Nephron (organoid): ENCODE results near the gene EPSTI1.
A peak's percentile ranks its signal among the peaks of the same experiment; 100 is the strongest.

Source experiments
- H3K27ac Mint-ChIP-seq, 3 experiments: 2 replicates each; pipeline ENCODE4 v1.8.0; 2020; ENCODE audit warnings: mixed read lengths in 3 of 3, mild to moderate bottlenecking in 2 of 3, moderate library complexity in 1 of 3
- H3K27me3 Mint-ChIP-seq: 2 replicates; pipeline ENCODE4 v1.8.0; 2021; ENCODE audit warnings: low read depth, mild to moderate bottlenecking, moderate library complexity, mixed read lengths
- H3K36me3 Mint-ChIP-seq: 2 replicates; pipeline ENCODE4 v1.8.0; 2020; ENCODE audit warnings: low read depth, mixed read lengths
- H3K4me1 Mint-ChIP-seq: 2 replicates; pipeline ENCODE4 v1.8.0; 2020; ENCODE audit warnings: mixed read lengths
- H3K4me3 Mint-ChIP-seq, 3 experiments: 2 replicates each; pipeline ENCODE4 v1.8.0; 2020; ENCODE audit warnings: mild to moderate bottlenecking in 3 of 3, mixed read lengths in 3 of 3, moderate library complexity in 2 of 3
- H3K9me3 Mint-ChIP-seq: 2 replicates; pipeline ENCODE4 v1.8.0; 2020; ENCODE audit warnings: mixed read lengths
- TF ChIP-seq, protein P1 (sequence below), 3 experiments: fragments of 200-600 bp; sonication (generic); IDR thresholded peaks; one replicate each; pipeline ENCODE4 v1.5.0; 2021; ENCODE audit warnings: antibody characterized with exemption in 3 of 3; ENCODE audit not compliant: unreplicated experiment in 3 of 3

Gene EPSTI1

GRCh38 chr13:42875475-42876269 is 116.4 kb downstream of the EPSTI1 start:
- H3K27me3 Mint-ChIP-seq = peaks cover 30% of the 10 kb centered on the region
- peaks cover 4% of the 10 kb centered on the region for H3K9me3 Mint-ChIP-seq
- peak overlapping the region; percentile 54 to 92 (median 74) for H3K27ac Mint-ChIP-seq
- peak overlapping the region in 1 of 3 experiments; percentile 6 for H3K4me3 Mint-ChIP-seq
- TF ChIP-seq, protein P1, sequence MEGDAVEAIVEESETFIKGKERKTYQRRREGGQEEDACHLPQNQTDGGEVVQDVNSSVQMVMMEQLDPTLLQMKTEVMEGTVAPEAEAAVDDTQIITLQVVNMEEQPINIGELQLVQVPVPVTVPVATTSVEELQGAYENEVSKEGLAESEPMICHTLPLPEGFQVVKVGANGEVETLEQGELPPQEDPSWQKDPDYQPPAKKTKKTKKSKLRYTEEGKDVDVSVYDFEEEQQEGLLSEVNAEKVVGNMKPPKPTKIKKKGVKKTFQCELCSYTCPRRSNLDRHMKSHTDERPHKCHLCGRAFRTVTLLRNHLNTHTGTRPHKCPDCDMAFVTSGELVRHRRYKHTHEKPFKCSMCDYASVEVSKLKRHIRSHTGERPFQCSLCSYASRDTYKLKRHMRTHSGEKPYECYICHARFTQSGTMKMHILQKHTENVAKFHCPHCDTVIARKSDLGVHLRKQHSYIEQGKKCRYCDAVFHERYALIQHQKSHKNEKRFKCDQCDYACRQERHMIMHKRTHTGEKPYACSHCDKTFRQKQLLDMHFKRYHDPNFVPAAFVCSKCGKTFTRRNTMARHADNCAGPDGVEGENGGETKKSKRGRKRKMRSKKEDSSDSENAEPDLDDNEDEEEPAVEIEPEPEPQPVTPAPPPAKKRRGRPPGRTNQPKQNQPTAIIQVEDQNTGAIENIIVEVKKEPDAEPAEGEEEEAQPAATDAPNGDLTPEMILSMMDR (IDR thresholded peaks at IDR 0.05; ENCODE audit: unreplicated experiment in 3 of 3) = peak; percentile 43 to 46 (median 43)
- peaks cover 7% of the 10 kb centered on the region for H3K36me3 Mint-ChIP-seq
- H3K4me1 Mint-ChIP-seq = peaks cover 57% of the 10 kb centered on the region

DNA sequence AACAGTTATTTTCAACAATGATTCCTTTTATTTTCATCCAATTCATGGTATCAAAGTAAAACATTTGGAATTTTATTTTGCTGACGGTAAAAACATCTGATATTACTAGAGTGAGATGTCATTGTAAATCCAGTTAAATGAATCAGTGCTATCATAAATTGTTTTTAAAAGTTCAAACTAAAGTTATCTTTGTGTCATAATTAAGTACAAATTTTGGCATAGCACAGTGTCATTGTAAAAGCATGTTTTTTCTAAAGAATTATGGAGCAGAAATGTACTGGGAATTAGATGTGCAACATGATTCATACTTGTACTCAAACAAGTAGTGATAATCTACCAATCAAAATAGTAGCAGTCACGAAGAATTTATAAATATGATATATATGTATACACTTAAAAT is 117.8 kb downstream of the EPSTI1 start:
- peaks cover 2% of the 10 kb centered on the region for H3K9me3 Mint-ChIP-seq
- H3K27ac Mint-ChIP-seq = peak overlapping the region; percentile 10 to 29 (median 22)
- peaks cover 38% of the 10 kb centered on the region for H3K27me3 Mint-ChIP-seq
- peaks cover 46% of the 10 kb centered on the region for H3K4me1 Mint-ChIP-seq
- TF ChIP-seq, protein P1 (IDR thresholded peaks at IDR 0.05; ENCODE audit: unreplicated experiment in 3 of 3) = no peak
- H3K4me3 Mint-ChIP-seq = no peak overlapping the region
- H3K36me3 Mint-ChIP-seq = peaks cover 3% of the 10 kb centered on the region

DNA sequence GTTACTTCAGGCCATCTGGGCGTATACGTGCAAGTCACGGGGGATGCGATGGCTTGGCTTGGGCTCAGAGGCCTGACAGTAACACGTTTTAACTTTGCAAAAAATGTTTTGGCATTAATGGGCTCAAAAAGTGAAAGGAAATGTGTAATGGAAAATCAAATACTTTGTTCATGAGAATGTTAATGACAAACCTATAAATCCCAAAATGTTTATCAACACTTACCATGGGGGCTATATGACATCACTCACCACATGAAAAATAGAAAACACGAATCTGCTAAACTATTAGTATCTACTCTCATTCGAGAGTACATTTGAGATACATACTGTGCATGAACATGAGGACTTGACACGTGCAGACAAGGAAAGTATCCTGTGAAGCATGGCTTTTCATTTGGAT is 119.0 kb downstream of the EPSTI1 start:
- Mint-ChIP-seq H3K9me3 (no peaks in the 10 kb centered on the region), H3K36me3 (no peaks in the 10 kb centered on the region), H3K27me3 (peaks cover 42% of the 10 kb centered on the region), H3K4me3 (no peak overlapping the region), H3K27ac (no peak overlapping the region), H3K4me1 (peaks cover 36% of the 10 kb centered on the region)
- TF ChIP-seq, protein P1 (IDR thresholded peaks at IDR 0.05; ENCODE audit: unreplicated experiment in 3 of 3) = no peak

DNA sequence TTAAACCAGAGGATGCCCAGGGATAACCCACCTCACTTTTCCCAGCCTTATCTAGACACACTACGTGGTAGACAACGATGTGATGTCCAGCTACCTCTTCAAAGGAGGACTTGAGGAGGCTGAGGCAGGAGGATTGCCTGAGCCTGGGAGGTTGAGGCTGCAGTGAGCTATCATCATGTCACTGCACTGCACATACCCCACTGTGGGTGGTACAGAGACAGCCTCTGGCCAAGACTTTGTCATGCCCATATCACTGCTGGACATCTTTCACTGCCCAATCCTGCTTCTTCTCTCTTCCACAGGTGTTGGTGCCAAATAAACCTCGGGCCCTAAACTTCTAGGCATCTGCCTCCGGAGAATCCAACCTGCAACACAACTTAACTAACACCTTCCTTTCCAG is 124.8 kb downstream of the EPSTI1 start:
- no peaks in the 10 kb centered on the region for H3K9me3 Mint-ChIP-seq
- peaks cover 23% of the 10 kb centered on the region for H3K4me1 Mint-ChIP-seq
- no peak overlapping the region for H3K27ac Mint-ChIP-seq
- peaks cover 34% of the 10 kb centered on the region for H3K27me3 Mint-ChIP-seq
- TF ChIP-seq, protein P1 (IDR thresholded peaks at IDR 0.05; ENCODE audit: unreplicated experiment in 3 of 3) = no peak
- no peak overlapping the region for H3K4me3 Mint-ChIP-seq
- H3K36me3 Mint-ChIP-seq = no peaks in the 10 kb centered on the region

DNA sequence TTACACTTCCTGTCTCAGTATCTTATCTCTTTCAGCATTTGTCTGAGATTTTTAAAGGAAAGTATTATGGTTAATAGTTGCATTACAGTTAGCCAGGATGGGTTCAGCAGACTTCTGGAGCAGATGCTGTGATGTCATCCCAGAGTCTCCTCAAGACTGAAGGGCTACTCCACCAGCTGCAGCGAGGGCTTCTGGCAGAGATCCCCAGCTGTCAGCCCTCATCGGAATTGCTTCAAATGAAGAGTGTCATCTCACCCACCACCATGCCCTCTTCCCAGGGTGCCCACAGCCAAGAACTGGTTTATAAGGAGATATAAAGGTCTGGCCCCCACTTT is 126.3 kb downstream of the EPSTI1 start:
- H3K27me3 Mint-ChIP-seq = peaks cover 20% of the 10 kb centered on the region
- no peaks in the 10 kb centered on the region for H3K9me3 Mint-ChIP-seq
- peaks cover 23% of the 10 kb centered on the region for H3K4me1 Mint-ChIP-seq
- no peaks in the 10 kb centered on the region for H3K36me3 Mint-ChIP-seq
- peak overlapping the region in 2 of 3 experiments; percentile 43 to 91 for H3K27ac Mint-ChIP-seq
- H3K4me3 Mint-ChIP-seq = no peak overlapping the region
- TF ChIP-seq, protein P1 (IDR thresholded peaks at IDR 0.05; ENCODE audit: unreplicated experiment in 3 of 3) = no peak
